ENCODE data around the gene DLL1.
"Not testable (repeated sequence)": the region's sequence is repeated elsewhere in the genome, so short reads cannot be mapped to it uniquely, and the experiment has no call there.

The DLL1 gene

GRCh38 chr6:170269151-170269845, 21.6 kb downstream of the DLL1 start:
- in situ Hi-C loops (cut with MboI; ENCODE audit: low sequenced_read_pairs), result no loop called here

GRCh38 chr6:170268216-170269129, 22.4 kb downstream of the DLL1 start:
- in situ Hi-C loops (cut with MboI; ENCODE audit: low sequenced_read_pairs), result no loop called here

GRCh38 chr6:170267688-170268087, 23.2 kb downstream of the DLL1 start:
- in situ Hi-C loops (cut with MboI; ENCODE audit: low sequenced_read_pairs), result no loop called here

- in situ Hi-C loops (cut with MboI; ENCODE audit: low sequenced_read_pairs), result no loop called here
These were observed 24.6 kb downstream of the DLL1 start for GRCh38 chr6:170266061-170266825.

- in situ Hi-C loops (cut with MboI; ENCODE audit: low sequenced_read_pairs), result no loop called here
These were observed 25.2 kb downstream of the DLL1 start for GRCh38 chr6:170265655-170266054.

- in situ Hi-C loops (cut with MboI; ENCODE audit: low sequenced_read_pairs), result not testable (repeated sequence)
These were observed 26.2 kb downstream of the DLL1 start for GRCh38 chr6:170264644-170265043.

- in situ Hi-C loops (cut with MboI; ENCODE audit: low sequenced_read_pairs), result no loop called here
These were observed 26.8 kb downstream of the DLL1 start for GRCh38 chr6:170264086-170264485.

- in situ Hi-C loops (cut with MboI; ENCODE audit: low sequenced_read_pairs), result no loop called here
These were observed 27.5 kb downstream of the DLL1 start for GRCh38 chr6:170263410-170263809.

- in situ Hi-C loops (cut with MboI; ENCODE audit: low sequenced_read_pairs), result no loop called here
These were observed 28.3 kb downstream of the DLL1 start for GRCh38 chr6:170262489-170263088.

GRCh38 chr6:170261643-170262488, 29.0 kb downstream of the DLL1 start:
- in situ Hi-C loops (cut with MboI; ENCODE audit: low sequenced_read_pairs), result no loop called here

GRCh38 chr6:170260686-170261085, 30.2 kb downstream of the DLL1 start:
- in situ Hi-C loops (cut with MboI; ENCODE audit: low sequenced_read_pairs), result no loop called here

- in situ Hi-C loops (cut with MboI; ENCODE audit: low sequenced_read_pairs), result no loop called here
These were observed 31.6 kb downstream of the DLL1 start for GRCh38 chr6:170259278-170259677.

- in situ Hi-C loops (cut with MboI; ENCODE audit: low sequenced_read_pairs), result no loop called here
These were observed 32.5 kb downstream of the DLL1 start for GRCh38 chr6:170258407-170258806.

GRCh38 chr6:170257376-170257775, 33.5 kb downstream of the DLL1 start:
- in situ Hi-C loops (cut with MboI; ENCODE audit: low sequenced_read_pairs), result no loop called here

- in situ Hi-C loops (cut with MboI; ENCODE audit: low sequenced_read_pairs), result no loop called here
These were observed 34.2 kb downstream of the DLL1 start for GRCh38 chr6:170256641-170257040.

- in situ Hi-C loops (cut with MboI; ENCODE audit: low sequenced_read_pairs), result no loop called here
These were observed 35.3 kb downstream of the DLL1 start for GRCh38 chr6:170255426-170256125.

- in situ Hi-C loops (cut with MboI; ENCODE audit: low sequenced_read_pairs), result no loop called here
These were observed 36.3 kb downstream of the DLL1 start for GRCh38 chr6:170254315-170255213.

GRCh38 chr6:170253910-170254269, 37.0 kb downstream of the DLL1 start:
- in situ Hi-C loops (cut with MboI; ENCODE audit: low sequenced_read_pairs), result no loop called here

All from HL-60/S4 treated with retinoic acid at 250 ng/mL for 4 days and 3 days (cell line).